GM13976 (cell line): Measurements from ENCODE around the gene GTPBP2.

Experiments
- DNase-seq: peaks from one replicate; pipeline ENCODE4 v3.0.0; 2012; ENCODE audit warnings: low spot score
- in situ Hi-C: fragments of 300-500 bp; cut with MboI; formaldehyde crosslinking; loops from one replicate; pipeline ENCODE4 v1.12.0; 2022; ENCODE audit warnings: low sequenced_read_pairs, mixed read lengths, inconsistent platforms; ENCODE audit not compliant: unreplicated experiment
- TF ChIP-seq, protein P1 (sequence below): IDR thresholded peaks from 2 replicates; pipeline ENCODE4 v1.5.1; 2012; ENCODE audit warnings: borderline replicate concordance, mild to moderate bottlenecking; ENCODE audit not compliant: insufficient read depth; ENCODE audit errors: extremely low read depth, missing control alignments, control extremely low read depth

The GTPBP2 gene

DNA sequence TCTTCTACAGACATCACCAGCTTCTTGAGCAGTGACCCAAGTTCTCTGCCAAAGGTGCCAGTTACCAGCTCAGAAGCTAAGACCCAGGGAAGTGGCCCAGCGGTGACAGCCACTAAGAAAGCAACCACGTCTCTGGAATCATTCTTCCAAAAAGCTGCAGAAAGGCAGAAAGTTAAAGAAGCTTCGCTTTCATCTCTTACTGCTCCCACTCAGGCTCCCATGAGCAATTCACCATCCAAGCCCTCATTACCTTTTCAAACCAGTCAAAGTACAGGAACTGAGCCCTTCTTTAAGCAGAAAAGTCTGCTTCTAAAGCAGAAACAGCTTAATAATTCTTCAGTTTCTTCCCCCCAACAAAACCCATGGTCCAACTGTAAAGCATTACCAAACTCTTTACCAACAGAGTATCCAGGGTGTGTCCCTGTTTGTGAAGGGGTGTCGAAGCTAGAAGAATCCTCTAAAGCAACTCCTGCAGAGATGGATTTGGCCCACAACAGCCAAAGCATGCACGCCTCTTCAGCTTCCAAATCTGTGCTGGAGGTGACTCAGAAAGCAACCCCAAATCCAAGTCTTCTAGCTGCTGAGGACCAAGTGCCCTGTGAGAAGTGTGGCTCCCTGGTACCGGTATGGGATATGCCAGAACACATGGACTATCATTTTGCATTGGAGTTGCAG is 15.2 kb downstream of the GTPBP2 start:
- TF ChIP-seq, protein P1, sequence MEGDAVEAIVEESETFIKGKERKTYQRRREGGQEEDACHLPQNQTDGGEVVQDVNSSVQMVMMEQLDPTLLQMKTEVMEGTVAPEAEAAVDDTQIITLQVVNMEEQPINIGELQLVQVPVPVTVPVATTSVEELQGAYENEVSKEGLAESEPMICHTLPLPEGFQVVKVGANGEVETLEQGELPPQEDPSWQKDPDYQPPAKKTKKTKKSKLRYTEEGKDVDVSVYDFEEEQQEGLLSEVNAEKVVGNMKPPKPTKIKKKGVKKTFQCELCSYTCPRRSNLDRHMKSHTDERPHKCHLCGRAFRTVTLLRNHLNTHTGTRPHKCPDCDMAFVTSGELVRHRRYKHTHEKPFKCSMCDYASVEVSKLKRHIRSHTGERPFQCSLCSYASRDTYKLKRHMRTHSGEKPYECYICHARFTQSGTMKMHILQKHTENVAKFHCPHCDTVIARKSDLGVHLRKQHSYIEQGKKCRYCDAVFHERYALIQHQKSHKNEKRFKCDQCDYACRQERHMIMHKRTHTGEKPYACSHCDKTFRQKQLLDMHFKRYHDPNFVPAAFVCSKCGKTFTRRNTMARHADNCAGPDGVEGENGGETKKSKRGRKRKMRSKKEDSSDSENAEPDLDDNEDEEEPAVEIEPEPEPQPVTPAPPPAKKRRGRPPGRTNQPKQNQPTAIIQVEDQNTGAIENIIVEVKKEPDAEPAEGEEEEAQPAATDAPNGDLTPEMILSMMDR = no peak
- in situ Hi-C loops = no loop called here
- DNase-seq = no peak

GRCh38 chr6:43610431-43610830 is 18.6 kb downstream of the GTPBP2 start:
- in situ Hi-C loops = no loop called here
- TF ChIP-seq, protein P1 = no peak
- DNase-seq = no peak

DNA sequence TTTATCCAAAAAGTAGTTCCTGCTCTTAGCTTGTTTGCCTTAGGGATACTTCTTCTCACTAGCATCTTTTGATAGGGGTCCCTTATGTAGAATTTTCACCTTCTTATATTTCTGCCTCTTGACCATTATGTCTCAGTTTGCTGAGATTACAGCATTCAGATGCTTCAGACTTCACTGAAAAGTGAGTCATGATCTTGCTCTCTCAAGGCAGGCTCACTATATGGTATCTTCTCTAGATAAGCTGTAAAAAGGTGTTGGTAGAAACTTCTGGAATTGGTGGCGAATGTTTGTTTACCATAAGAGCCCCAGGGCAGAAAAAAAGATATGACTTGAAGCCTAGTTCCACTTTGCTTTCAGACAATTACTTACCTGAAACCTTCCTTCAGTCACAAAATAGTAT is 19.7 kb downstream of the GTPBP2 start:
- TF ChIP-seq, protein P1 = no peak
- in situ Hi-C loops = no loop called here
- no peak for DNase-seq

- in situ Hi-C loops = no loop called here
- DNase-seq = no peak
These were observed 20.3 kb downstream of the GTPBP2 start for GRCh38 chr6:43608807-43609206.

DNA sequence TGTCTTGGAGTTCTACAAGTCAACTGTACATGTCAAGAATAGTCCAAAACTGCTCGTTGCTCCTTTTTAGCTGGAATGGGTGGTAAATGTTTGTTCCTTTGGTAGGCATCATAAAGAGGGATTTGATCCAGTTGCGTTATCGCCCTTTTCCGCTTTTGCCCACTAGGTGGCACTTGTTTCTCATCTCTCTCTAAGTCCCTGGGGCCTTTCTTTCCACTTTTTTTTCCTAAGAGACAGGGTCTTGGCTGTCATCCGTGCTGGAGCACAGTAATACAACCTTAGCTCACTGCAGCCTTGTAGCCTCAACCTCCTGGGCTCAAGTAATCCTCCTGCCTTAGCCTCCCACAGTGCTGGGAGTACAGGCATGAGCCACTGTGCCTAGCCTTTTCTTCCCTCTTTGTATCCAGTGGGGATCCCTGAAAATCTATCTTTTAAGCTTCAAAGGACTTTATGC is 20.7 kb downstream of the GTPBP2 start:
- in situ Hi-C loops = no loop called here
- TF ChIP-seq, protein P1 = peak; percentile 70
- peak; percentile 63 for DNase-seq

More at GRCh38 chr6:43608807-43609206, 20.3 kb downstream of the GTPBP2 start:
- TF ChIP-seq, protein P1 = no peak

DNA sequence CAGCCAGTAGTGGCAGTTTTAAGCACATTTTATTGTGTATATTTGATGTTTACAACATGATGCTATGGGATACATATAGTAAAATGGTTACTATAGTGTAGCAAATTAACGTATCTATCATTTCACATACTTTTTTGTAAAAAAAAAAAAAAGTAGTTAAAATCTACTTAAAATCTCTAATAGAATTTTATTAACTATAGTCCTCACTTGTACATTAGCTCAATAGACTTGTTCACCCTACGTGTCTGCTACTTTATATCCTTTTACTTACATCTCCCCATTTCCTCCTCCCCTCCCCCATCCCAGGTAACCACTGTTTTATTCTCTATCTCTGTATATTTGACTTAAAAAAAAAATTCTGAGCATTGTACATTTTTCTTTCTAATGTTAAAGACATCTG is 23.0 kb downstream of the GTPBP2 start:
- DNase-seq = no peak
- in situ Hi-C loops = no loop called here
- TF ChIP-seq, protein P1 = no peak
